ENCODE results near the gene CDKAL1. TPM values are rescaled to one million over a fixed set of nuclear protein-coding genes. Genes with fewer than 3 reads are reported as not detected.

CDKAL1 gene
- total RNA-seq, 1 donor from 2014 or later = 8.4 TPM

DNA sequence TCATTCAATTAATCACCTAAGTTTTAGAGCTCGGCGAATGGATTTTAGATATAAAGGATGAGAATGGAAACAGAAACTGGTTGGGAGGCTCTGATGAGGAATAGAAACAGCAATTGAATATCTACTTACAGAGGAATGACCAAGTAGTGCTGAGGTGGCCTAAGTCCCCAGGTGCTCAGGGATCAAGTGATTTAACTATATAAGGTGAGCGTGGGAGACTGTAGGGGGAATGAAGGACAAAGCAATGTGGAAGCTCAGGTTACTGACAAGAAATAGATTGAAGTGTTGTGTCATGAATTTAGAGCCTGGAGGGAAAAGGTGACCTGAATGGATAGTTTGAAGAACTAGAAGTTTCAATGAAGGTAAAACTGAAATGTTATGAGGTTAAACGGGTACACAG is 563.9 kb downstream of the CDKAL1 start:
- intact Hi-C loops (cut with DNase I) = no loop called here
- DNase-seq (ENCODE audit: low spot score) = no peak

DNA sequence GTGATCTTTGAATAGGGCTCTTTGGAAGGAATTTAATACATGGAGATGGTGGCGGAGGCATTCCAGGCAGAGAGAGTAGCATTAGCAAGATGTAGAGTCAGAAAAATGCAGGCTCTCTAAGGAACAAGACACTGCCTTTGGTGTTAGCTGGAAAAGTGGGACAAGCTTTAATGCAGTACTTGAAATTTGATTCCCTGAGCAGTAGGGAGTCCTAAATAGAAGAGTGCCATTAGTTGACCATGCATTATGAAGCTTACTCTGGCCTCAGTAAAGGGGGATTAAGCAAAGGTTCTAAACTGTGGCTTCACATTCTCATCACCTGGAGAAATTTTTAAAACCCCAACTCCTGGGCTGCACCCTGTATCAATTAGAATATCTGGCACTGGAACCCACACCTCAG is 564.5 kb downstream of the CDKAL1 start:
- intact Hi-C loops (cut with DNase I) = no loop called here
- no peak for DNase-seq (ENCODE audit: low spot score)

DNA sequence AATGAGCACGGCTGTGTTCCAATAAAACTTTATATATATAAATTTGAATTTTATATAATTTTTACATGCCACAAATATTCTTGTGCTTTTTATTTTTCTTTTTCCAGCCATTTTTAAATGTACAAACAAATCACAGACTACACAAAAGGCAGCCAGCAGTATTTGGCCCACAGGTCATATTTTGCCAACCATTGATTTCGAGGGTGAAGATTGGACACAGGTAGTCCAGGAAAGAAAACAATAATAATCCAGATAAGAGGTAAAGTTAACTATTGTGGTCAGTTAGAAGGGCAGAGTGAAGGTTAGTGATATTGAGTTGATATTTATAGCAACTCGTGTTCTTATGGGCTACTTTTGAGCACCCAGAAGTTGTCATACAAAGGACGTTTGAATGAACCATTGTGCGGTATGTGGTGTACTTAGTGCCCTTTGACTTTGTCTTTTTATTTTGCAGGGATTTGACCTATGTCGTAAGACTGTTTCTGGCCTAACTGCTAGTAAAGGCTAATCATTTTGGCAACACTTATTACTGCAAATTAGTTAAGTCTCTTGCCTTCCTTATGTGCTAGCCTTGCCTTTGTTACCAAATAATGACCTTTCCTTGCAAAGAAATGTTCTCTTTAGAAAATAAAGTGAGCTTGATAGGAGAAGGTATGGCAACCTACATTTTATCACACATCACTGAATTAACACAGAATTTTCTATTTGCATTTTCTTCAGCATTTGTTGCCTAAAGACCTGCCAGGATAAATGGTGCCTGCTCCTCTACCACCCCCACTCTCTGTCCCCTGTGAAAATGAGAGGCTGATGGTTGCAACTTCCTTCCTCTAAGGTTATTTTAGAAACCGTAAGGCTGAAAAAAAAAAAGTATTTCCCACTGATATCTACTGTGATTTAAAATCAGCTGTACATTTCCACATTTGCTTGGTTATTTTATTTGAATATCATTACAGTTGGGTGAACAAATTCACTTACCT is 565.4 kb downstream of the CDKAL1 start:
- intact Hi-C loops (cut with DNase I) = no loop called here
- no peak for DNase-seq (ENCODE audit: low spot score)

DNA sequence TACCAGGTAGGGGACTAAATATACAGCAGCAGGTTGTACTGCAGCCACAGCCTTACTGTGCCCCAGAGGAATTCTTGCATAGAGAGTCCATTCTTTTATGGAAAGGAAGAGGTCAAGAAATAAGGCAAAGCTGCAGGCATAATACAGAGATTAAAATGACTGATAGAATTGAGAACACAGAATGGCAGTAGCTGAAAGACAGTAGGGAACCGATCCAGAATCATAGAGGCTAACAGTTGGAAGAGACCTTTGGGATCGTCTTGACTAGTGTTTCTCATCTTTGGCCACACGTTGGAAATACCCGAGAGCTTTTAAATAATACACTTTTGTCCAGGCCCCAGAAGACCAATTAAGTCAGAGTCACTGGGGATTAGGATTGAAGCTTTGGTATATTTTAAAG is 566.7 kb downstream of the CDKAL1 start:
- intact Hi-C loops (cut with DNase I) = no loop called here
- DNase-seq (ENCODE audit: low spot score) = no peak

DNA sequence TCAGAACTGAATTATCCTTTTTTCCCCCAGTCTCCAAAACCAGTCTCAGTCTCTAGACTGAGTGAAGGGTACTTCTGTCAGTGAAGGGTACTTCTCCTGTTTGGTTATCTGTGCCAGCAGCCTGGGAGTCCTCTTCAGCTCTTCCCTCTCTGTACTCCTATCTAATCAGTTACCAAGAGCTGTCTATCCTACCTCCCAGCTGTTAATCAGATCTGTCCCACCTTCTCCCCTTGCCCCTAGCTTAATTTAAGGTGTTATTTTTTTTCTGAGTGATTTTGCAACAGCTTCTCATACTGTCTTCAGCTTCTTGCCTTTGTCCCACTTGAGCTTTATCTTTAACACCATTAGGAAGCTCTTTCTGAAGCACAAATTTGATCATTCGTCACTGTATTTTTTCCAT is 567.4 kb downstream of the CDKAL1 start:
- intact Hi-C loops (cut with DNase I) = no loop called here
- no peak for DNase-seq (ENCODE audit: low spot score)

DNA sequence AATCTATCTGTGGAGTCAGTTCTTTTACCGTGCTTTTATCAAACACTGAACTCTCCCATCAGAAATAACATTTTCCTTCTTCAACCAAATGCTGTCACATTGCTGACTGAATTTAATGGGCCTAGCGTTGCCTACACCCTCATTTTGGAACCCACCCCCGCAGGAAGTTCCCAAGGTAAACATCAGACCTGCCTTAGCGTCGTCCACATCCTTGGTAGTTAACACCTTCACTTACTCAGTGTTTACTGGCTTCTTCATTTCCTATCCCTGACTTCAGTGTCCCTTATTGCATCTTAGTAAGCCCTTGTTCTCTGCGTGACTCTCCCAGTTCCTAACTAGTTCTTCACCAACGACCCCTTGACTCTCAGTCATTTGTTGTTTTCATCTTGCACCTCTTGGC is 567.9 kb downstream of the CDKAL1 start:
- intact Hi-C loops (cut with DNase I) = no loop called here
- no peak for DNase-seq (ENCODE audit: low spot score)

DNA sequence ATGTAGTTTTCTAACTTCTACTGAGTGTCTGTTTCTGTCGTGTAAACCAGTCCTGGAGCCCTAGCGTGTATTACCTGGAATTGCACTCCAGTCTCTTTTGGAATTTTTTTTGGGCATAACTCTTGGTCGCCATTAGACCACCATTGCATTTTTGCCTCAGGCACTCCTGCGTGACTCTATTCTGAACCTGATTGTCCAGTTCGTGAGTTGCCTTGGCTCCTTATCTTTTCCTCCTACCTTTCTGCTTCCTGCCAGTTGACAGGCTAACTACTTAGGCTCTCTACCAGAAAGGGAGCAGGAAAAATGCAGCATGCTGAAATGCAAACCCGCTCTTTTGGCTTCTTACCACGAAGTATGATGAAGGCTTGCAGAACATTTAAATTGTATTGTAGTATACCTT is 568.4 kb downstream of the CDKAL1 start:
- intact Hi-C loops (cut with DNase I) = no loop called here
- no peak for DNase-seq (ENCODE audit: low spot score)

DNA sequence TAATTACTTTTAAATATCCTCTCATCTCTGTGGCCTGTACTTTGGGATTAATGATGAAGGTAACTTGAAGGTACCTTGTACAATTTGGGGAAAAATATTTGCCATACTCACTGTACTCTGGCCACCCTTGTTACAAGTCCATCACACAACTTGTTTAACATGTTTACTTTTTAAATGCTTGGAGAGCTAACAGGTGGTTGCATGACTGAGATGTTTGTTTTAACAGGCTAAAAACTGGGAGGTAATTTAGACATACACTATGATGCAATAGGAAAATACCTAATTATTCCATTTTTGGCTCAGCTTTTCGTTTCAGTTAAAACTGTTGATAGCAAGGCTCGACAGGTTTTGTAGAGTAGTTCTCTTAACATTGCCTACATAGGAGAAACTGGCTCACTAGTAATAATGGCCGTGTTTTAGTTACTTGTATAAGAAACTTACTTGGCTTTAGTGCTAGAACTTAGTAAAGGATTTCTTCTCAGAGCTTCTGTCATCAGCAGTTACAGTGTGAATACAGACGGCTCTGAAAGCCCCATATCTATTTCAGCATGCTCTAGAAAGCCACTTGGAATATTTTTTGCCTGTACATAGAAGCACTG is 569.5 kb downstream of the CDKAL1 start:
- DNase-seq (ENCODE audit: low spot score) = no peak
- intact Hi-C loops (cut with DNase I) = no loop called here

DNA sequence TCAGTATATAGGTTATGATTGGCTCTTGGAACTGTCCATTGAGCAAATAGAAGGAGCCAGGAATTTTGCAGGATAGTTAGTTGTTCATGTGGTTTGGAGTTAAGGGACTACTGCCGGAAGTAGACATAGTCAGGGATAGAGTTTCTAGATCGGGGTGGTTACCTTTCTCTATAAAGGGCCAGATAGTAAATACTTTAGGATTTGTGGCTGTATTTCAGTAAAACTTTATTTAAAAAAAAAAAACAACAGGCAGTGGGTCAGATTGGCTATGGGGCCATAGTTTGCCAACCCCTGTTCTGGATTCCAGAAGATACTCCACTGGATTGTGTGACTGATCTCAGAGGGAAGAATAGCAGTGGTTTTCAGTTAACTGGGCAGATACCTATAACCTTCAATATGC is 570.0 kb downstream of the CDKAL1 start:
- DNase-seq (ENCODE audit: low spot score) = no peak
- intact Hi-C loops (cut with DNase I) = no loop called here

DNA sequence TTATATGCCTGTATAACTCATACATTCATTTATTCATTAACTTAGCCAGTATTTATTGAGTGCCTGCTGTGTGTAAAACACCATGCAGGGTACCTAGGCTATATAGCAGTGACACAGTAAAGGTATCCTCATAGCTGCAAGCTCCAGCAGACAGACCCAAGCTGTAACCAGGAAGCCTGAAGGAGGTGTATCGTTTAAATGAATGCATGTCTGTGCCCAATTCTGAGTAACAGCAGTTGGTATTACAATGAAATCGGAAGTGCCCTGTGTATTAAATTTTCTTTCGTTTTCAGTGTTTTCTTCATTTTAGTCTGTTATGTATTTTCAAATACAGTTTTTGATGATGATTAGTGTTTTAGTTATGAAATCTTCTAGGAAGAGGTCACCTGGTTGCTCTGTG is 573.5 kb downstream of the CDKAL1 start:
- intact Hi-C loops (cut with DNase I) = no loop called here
- DNase-seq (ENCODE audit: low spot score) = no peak

DNA sequence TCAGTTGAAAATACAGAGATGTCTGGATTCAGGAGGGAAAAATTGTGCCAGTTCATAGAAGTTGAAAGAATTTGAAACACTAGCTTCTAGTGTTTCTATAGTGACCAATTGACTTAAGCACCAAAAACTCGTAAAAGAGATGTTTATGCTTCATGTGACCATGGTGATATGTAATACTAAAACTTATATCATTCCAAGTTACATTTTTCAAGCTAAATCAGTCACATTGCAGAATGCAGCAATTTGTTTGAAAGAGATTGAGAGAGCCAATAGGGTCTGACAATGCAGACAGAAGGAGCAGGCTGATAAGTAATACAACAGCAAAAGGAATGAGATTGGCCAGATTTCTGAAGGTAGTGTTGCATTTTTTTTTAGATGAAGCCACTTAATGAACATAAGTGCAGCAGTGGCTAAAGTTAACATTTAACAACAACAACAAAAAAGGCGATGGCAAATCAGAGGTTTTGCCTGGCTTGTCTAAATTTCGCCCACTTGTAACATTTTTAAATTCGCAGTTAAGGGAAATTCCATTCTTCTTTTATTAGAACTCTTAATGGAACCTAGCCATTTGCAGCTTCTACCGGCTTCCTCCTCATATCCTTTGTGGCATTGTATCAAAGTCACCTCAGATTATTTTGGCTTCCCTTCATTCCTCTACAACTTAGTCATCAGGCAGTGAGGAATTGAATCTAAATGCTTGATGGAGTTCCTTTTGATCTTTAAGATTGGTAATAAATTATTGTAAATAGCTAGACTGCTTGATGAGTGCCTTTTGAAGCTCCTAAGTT is 575.3 kb downstream of the CDKAL1 start:
- no peak for DNase-seq (ENCODE audit: low spot score)
- intact Hi-C loops (cut with DNase I) = no loop called here

DNA sequence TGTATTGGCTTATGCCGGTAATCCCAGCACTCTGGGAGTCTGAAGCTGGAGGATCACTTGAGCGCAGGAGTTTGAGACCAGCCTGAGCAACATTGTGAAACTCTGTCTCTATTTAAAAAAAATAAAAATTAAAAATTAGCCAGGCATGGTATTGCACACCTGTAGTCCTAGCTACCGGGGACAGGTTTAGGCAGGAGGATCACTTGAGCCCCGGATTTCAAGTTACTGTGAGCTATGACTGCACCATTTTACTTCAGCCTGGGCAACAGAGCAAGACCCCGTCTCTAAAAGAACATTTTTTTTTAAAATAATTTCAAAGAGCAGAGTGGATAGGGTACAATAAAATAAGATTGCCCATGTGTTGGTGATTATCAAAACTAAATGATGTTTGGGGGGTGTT is 576.4 kb downstream of the CDKAL1 start:
- DNase-seq (ENCODE audit: low spot score) = no peak

DNA sequence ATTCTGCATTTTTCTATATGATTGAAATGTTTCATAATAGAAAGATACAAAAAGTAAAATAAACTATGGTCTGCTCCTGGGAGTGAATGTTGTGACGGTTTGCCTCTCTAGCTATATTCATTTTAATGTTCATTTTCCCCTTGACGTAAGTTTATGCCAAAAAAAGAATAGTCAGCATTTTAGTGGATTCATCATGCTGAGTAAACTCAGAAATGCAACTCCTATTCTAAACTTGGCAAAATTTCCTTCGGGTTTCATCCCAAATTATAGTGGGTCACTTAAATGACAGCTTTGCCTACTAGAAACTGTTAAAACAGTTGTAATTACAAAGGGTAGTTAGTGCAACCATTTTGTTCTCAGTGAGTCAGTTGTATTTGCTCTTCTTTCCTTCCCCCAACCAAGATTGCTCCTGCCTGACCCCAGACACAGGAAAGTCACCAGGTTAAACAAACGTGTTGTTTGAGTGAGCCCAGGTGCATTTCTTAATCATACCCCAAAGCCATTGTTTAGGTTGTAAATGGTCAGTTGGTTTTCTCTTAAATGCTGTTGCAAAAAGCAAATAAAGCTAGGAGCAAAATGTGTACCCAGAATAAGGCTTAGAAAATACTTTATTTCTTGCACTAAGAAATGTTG is 577.0 kb downstream of the CDKAL1 start:
- no peak for DNase-seq (ENCODE audit: low spot score)
- intact Hi-C loops (cut with DNase I) = no loop called here

More for the DNA sequence above, 576.4 kb downstream of the CDKAL1 start:
- intact Hi-C loops (cut with DNase I) = no loop called here

DNA sequence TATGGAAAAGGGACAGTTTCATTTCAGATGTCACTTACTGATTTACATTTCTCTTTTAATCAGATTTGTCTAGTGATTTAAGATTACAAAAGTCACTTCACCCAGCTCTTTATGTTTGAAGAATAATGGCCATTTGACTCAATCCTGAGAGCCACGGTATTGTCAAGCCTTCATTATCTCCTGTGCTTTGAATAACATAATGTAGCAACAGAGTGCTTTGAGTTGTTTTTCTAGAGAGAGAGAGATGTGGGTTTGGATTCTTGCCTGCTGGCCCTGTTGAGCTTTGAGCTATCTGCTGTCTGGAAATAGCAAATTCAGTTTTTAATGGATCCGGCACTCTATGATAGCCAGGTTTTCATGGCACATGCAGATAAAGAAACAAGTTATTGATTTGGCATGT is 580.9 kb downstream of the CDKAL1 start:
- intact Hi-C loops (cut with DNase I) = no loop called here
- no peak for DNase-seq (ENCODE audit: low spot score)

DNA sequence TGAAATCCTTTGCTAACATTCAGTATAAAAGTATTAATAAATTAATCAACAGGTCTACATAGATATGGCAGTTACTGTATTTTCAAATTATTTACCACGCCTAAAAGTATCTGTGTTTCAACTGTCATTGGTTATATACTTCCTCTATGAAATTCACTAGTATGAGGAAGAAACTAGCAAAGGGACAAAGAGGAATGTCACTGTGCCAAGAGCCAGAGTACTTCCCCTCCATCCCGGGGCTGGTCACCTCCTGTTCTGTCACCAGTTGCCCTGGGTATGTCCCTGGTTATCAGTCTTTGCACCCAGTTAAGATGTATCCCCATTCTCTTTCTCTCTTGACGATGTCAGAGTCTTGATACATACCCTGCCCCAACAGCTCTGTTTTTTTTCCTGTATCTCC is 582.5 kb downstream of the CDKAL1 start:
- DNase-seq (ENCODE audit: low spot score) = no peak
- intact Hi-C loops (cut with DNase I) = no loop called here

DNA sequence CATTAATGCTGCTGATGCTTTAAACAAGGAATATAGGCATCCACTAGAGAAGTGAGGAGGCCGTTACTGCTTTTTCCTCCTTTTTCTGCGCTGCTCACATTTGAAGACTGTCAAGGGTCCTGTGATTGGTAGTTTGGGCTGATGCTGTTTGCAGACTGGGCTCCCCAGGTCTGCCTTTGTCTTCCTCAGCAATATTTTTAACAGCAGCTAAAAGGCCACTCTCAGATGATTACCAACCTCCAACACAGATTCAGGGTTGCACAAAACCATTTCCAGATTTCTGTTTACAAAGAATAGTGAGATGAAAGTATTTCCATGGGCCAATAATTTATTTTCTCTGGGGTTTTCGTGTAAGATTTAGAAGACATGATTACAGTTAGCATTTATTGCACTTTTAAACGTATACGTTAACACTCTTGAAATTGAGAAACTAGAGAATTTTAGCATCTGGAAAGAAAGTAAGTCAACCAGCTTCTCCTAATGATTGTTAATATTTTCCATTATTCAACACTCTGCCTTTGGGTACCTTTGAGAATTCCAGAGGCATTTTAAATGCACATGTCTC is 584.0 kb downstream of the CDKAL1 start:
- DNase-seq (ENCODE audit: low spot score) = no peak
- intact Hi-C loops (cut with DNase I) = no loop called here

DNA sequence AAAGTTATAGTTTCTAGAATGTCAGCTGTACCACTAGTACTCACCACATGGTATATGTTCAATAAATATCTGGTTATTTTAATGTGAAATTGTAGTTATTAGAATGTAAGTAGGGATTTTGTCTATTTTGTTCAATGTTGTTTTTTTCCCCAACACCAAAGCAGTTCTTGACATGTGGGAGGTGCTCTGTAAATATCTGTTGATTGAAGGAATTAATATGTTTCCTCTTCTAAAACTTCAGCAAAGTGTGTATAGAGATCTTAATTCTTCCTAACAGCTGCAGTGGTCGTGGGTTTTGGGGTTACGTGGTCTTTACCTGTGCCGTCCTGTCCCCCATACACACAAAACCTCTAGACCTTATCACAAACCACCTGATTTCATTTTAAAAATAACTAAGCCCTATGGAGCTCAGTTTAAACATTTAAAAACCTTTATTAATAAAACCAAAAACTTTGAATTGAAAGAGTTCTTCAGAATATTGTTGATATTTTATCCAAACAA is 587.4 kb downstream of the CDKAL1 start:
- intact Hi-C loops (cut with DNase I) = no loop called here
- DNase-seq (ENCODE audit: low spot score) = no peak

DNA sequence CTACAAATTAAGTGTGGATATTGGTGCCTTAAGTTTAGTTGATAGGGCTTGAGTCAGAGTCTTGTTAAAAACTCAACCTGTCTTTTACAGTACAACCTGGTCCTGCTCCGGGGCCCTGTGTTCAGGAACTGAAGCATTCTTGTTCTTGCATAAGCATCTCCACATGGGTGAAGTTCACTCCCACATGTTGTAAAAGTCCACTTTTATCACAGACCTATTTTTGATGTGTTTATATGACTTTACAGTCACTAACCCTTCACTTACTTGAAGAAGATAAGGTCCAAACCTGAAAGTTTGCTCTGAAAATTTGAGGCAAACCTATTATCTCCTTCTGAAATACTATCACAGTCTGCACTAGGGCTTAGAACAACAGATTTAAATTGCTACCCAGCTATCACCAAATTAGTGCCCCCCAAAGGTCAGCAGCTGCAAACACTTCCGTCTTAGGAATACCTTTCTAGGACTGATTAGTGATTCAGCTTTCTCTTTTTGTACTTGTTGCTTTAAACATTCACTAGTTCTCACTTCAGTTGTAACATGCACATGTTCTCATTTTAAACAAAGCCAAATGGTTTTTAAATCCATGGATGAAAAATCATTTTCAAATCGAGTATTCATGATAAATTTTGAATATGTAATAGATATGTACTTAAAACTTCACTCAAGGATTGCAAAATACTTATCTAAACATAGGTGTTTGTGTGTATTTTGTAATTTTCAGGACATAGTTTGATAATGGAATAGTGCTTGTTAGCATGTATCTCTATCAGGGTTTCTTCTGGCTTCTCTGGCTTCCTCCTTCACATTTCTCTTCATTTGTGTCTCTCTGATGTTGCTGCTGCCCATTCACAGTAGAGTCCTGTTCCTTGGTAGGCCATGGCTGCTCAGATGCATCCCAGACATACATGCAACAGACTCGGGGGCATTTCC is 589.5 kb downstream of the CDKAL1 start:
- DNase-seq (ENCODE audit: low spot score) = no peak
- intact Hi-C loops (cut with DNase I) = no loop called here
